ENCODE data around the gene MOXD1.
"Not testable (repeated sequence)": the region's sequence is repeated elsewhere in the genome, so short reads cannot be mapped to it uniquely, and the experiment has no call there.

Gene MOXD1

GRCh38 chr6:132395015-132395597 lies 6.2 kb downstream of the MOXD1 start:
- no peak for DNase-seq

- DNase-seq, result no peak
These were observed 8.5 kb downstream of the MOXD1 start for GRCh38 chr6:132392792-132393191.

GRCh38 chr6:132392270-132392646 lies 9.0 kb downstream of the MOXD1 start:
- DNase-seq, result no peak

- DNase-seq, result no peak
These were observed 9.6 kb downstream of the MOXD1 start for GRCh38 chr6:132391391-132392269.

GRCh38 chr6:132390451-132390850 lies 10.8 kb downstream of the MOXD1 start:
- no peak for DNase-seq

- DNase-seq, result no peak
These were observed 11.3 kb downstream of the MOXD1 start for GRCh38 chr6:132390017-132390416.

GRCh38 chr6:132388291-132388690 lies 13.0 kb downstream of the MOXD1 start:
- no peak for DNase-seq

- no peak for DNase-seq
These were observed 18.6 kb downstream of the MOXD1 start for GRCh38 chr6:132382630-132383175.

GRCh38 chr6:132381381-132381780 lies 19.9 kb downstream of the MOXD1 start:
- no peak for DNase-seq

- no peak for DNase-seq
These were observed 20.8 kb downstream of the MOXD1 start for GRCh38 chr6:132380358-132381029.

GRCh38 chr6:132369526-132369925 lies 31.7 kb downstream of the MOXD1 start:
- DNase-seq, result no peak

GRCh38 chr6:132368916-132369481 lies 32.3 kb downstream of the MOXD1 start:
- DNase-seq, result no peak

GRCh38 chr6:132365281-132365907 lies 35.9 kb downstream of the MOXD1 start:
- DNase-seq, result no peak

GRCh38 chr6:132364306-132365074 lies 36.8 kb downstream of the MOXD1 start:
- no peak for DNase-seq

- DNase-seq, result no peak
These were observed 38.7 kb downstream of the MOXD1 start for GRCh38 chr6:132362442-132363185.

- no peak for DNase-seq
These were observed 40.2 kb downstream of the MOXD1 start for GRCh38 chr6:132361101-132361500.

GRCh38 chr6:132359886-132360285 lies 41.4 kb downstream of the MOXD1 start:
- no peak for DNase-seq

GRCh38 chr6:132357120-132357519 lies 44.2 kb downstream of the MOXD1 start:
- no peak for DNase-seq

GRCh38 chr6:132354517-132355167 lies 46.6 kb downstream of the MOXD1 start:
- DNase-seq, result no peak

GRCh38 chr6:132351986-132352385 lies 49.3 kb downstream of the MOXD1 start:
- DNase-seq, result not testable (repeated sequence)

GRCh38 chr6:132348231-132348630 lies 53.0 kb downstream of the MOXD1 start:
- no peak for DNase-seq

Measured in NCI-H1092 treated with DMSO at 0.1 percent for 48 hours (cell line).